Endothelial cell (in vitro differentiated cells): ENCODE results near the gene NCAPG2. TPM values are rescaled to one million over a fixed set of nuclear protein-coding genes. Genes with fewer than 3 reads are reported as not detected.

Experiments used
- DNase-seq: peaks from one replicate; pipeline ENCODE4 v3.0.0; 2021; ENCODE audit warnings: low spot score
- H3K27ac Mint-ChIP-seq: one replicate; pipeline ENCODE4 v1.8.0; 2021; ENCODE audit warnings: mixed read lengths, inconsistent platforms; ENCODE audit not compliant: unreplicated experiment
- H3K27me3 Mint-ChIP-seq: one replicate; pipeline ENCODE4 v1.8.0; 2021; ENCODE audit warnings: mild to moderate bottlenecking, moderate library complexity, mixed read lengths, inconsistent platforms; ENCODE audit not compliant: unreplicated experiment
- H3K36me3 Mint-ChIP-seq: one replicate; pipeline ENCODE4 v1.8.0; 2021; ENCODE audit warnings: mild to moderate bottlenecking, low read depth, mixed read lengths, inconsistent platforms; ENCODE audit not compliant: unreplicated experiment
- H3K4me1 Mint-ChIP-seq: one replicate; pipeline ENCODE4 v1.8.0; 2021; ENCODE audit warnings: mild to moderate bottlenecking, mixed read lengths, inconsistent platforms; ENCODE audit not compliant: unreplicated experiment
- H3K4me3 Mint-ChIP-seq: one replicate; pipeline ENCODE4 v1.8.0; 2021; ENCODE audit warnings: mild to moderate bottlenecking, mixed read lengths, inconsistent platforms; ENCODE audit not compliant: unreplicated experiment
- H3K9me3 Mint-ChIP-seq: one replicate; pipeline ENCODE4 v1.8.0; 2021; ENCODE audit warnings: mixed read lengths, inconsistent platforms; ENCODE audit not compliant: unreplicated experiment
- CTCF ChIP-seq: fragments of 200-600 bp; sonication (generic); IDR thresholded peaks from one replicate; pipeline ENCODE4 v1.5.0; 2021; ENCODE audit warnings: antibody characterized with exemption; ENCODE audit not compliant: unreplicated experiment
- microRNA-seq: library from miRNA; unstranded; fragments of <30 nt; microRNA quantifications from one replicate; pipeline ENCODE4, GENCODE V29; 2020; ENCODE audit not compliant: unreplicated experiment
- total RNA-seq: library from RNA; stranded (reverse); fragmentation: NEBNext Ultra II Directional; extraction: Animal tissue kit (Norgen Biotek cat#: 25700); gene quantifications from one replicate; pipeline ENCODE4 v1.2.1, GENCODE V29; 2021; ENCODE audit not compliant: unreplicated experiment

Gene NCAPG2
- total RNA-seq, 1 donor from 2014 or later, result 25.6 TPM

- Mint-ChIP-seq H3K4me3 (no peak overlapping the region), H3K27ac (no peak overlapping the region), H3K9me3 (peaks cover 23% of the 10 kb centered on the region), H3K36me3 (no peaks in the 10 kb centered on the region), H3K4me1 (no peaks in the 10 kb centered on the region), H3K27me3 (peaks cover 3% of the 10 kb centered on the region)
- DNase-seq, result no peak
- TF ChIP-seq CTCF, result no peak
Measured at GRCh38 chr7:158583810-158584209, 120.8 kb downstream of the NCAPG2 start.

GRCh38 chr7:158583143-158583542 lies 121.5 kb downstream of the NCAPG2 start:
- H3K27ac Mint-ChIP-seq, result no peak overlapping the region
- no peaks in the 10 kb centered on the region for H3K27me3 Mint-ChIP-seq
- no peaks in the 10 kb centered on the region for H3K36me3 Mint-ChIP-seq
- no peak for DNase-seq
- H3K4me1 Mint-ChIP-seq, result no peaks in the 10 kb centered on the region
- no peak for TF ChIP-seq CTCF
- H3K4me3 Mint-ChIP-seq, result no peak overlapping the region
- H3K9me3 Mint-ChIP-seq, result peaks cover 23% of the 10 kb centered on the region

GRCh38 chr7:158582089-158582456 lies 122.5 kb downstream of the NCAPG2 start:
- TF ChIP-seq CTCF, result no peak
- Mint-ChIP-seq H3K36me3 (no peaks in the 10 kb centered on the region), H3K9me3 (peaks cover 27% of the 10 kb centered on the region), H3K27ac (no peak overlapping the region), H3K4me3 (no peak overlapping the region), H3K27me3 (no peaks in the 10 kb centered on the region), H3K4me1 (no peaks in the 10 kb centered on the region)
- DNase-seq, result no peak

GRCh38 chr7:158581440-158582088 lies 123.0 kb downstream of the NCAPG2 start:
- H3K4me3 Mint-ChIP-seq, result no peak overlapping the region
- no peak overlapping the region for H3K27ac Mint-ChIP-seq
- H3K36me3 Mint-ChIP-seq, result no peaks in the 10 kb centered on the region
- H3K27me3 Mint-ChIP-seq, result no peaks in the 10 kb centered on the region
- TF ChIP-seq CTCF, result no peak
- H3K9me3 Mint-ChIP-seq, result peaks cover 27% of the 10 kb centered on the region
- H3K4me1 Mint-ChIP-seq, result no peaks in the 10 kb centered on the region
- no peak for DNase-seq

Small RNA genes within 50 kb of the gene (microRNA-seq; reads per million reads assigned to microRNA genes)
- gene MIR5707, result not detected

Other genes starting within 250 kb of the NCAPG2 start
- gene PTPRN2, start 117.0 kb downstream of the NCAPG2 start, total RNA-seq, result 0.18 TPM
- gene ESYT2, start 124.7 kb upstream of the NCAPG2 start, total RNA-seq, result 31.8 TPM
- 25.9 TPM for gene DYNC2I1, start 151.8 kb upstream of the NCAPG2 start, total RNA-seq